Cardiac septum (tissue), 1 donor: ENCODE measurements around the gene DPP10. TPM values are rescaled to one million over a fixed set of nuclear protein-coding genes. Genes with fewer than 3 reads are reported as not detected.

Experiments used
- DNase-seq: peaks from one replicate; pipeline ENCODE4 v3.0.0-alpha.2; 2020; ENCODE audit warnings: low spot score
- intact Hi-C: fragments of 100-400 bp; cut with DNase I; formaldehyde crosslinking; loops from one replicate; pipeline ENCODE4 v1.14.0; 2022
- total RNA-seq: library from RNA; stranded (reverse); fragmentation: NEBNext Ultra II Directional; extraction: Animal tissue kit (Norgen Biotek cat#: 25700); gene quantifications from one replicate; pipeline ENCODE4 v1.2.1, GENCODE V29; 2021
- donor health status: DM: no; HTN: no; CAD: no.

The DPP10 gene
- total RNA-seq, 1 donor from 2014 or later = 0.13 TPM

DNA sequence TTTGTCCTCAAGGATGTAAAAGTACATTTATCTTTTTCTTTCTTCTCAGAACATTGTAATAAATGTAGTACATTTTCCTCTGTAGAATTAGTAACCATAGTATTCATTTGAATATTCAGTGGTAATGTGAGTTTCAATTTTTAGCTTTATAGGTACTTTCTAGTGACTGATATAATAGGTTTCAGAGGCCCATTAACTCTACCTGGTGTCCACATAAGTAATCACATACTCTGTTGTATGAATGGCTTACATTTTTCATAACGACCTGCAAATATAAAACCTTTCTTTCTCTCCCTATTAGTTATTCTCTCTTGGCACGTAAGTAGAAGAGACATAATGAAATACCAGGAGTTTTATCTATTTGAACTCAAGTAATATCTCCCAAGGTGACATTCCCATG lies 1017.6 kb downstream of the DPP10 start:
- intact Hi-C loops = no loop called here
- no peak for DNase-seq

DNA sequence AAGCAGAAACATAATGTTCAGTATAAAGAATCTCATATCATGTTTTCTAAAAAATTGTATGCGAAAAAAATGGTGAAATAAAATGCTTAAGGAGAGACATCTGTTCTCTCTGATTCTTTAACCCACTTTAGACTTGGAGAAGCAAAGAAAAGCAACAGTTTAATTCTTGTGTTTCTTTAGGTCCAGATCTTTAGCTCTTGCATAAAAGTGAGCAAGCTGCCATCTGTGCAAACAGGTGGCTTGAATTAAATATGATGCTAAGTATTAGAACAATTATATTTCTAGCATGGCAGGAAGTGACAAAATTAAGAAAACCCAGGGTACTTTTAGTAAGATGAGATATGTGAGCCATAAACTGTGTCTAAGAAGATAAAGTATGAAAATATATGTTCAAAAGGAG lies 1038.3 kb downstream of the DPP10 start:
- DNase-seq = no peak
- intact Hi-C loops = no loop called here

DNA sequence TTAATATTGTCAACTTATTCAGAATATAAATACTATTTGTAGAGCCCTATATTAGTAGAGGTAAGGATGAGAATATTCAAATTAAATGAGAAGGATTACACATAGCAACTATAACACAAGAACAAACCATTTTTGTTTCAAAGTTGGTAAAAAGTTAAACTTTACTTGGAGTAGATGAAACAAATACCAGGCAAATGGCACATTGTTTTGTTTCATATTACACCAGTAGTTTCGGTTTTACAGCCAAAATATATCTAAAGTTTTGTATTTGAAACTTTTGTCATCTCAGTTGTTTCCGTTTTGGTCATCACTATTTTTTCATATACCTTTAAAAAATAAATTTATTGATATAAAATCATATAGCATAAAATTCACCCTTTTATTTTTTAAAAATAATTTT lies 1039.4 kb downstream of the DPP10 start:
- intact Hi-C loops = no loop called here
- DNase-seq = no peak

DNA sequence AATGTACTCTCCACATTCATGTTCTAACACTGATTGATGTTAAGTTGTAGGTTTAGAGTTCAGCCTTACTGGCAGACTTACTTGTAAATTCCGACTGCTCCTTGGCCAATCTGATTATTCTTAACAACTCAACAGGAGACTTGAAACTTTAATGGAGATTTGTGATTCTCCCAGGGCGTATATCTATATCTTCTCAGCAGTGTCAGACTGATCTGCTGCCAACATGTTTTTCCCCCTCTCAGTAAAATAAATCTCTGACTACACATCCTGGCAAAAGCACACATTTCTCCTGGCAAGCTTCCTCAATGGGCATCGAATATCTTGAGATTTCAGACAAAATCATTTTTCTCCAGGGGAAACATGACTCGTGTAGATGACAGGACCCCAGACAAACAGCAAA lies 1041.2 kb downstream of the DPP10 start:
- no peak for DNase-seq
- intact Hi-C loops = no loop called here

DNA sequence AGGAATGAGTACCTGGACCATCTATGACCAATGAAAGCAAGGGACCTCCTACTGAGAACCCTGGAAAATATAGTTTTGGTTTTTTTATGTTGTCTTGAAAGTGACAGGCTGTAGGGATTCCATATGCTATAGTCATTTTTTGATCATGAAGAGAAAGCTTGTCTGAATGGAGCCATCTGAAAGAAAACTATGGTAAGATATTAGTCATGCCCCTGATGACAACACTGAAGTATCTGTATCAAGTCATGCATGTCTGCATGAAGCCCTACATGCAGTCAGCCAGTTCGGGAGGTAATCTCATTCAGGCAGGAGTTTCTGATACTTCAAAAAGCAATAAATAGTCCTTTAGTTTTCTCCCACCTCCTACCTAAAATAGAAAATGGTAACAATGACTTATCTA lies 1042.0 kb downstream of the DPP10 start:
- no peak for DNase-seq
- intact Hi-C loops = no loop called here

DNA sequence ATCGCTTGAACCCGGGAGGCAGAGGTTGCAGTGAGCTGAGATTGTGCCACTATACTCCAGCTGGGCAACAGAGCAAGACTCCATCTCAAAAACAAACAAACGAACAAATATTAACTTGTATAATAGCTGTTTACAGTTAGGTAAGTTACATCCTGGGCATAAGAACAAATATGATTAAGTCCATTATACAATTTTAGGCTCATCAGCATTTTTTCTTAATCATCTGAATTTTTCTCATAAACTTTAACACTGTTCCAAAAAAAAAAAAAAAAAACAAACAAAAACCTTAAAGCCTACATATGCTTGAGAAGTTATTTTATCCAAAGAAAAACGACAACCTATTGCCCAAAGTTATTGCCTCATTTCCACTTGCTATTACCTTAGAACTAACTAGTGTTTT lies 1042.5 kb downstream of the DPP10 start:
- intact Hi-C loops = no loop called here
- DNase-seq = no peak

DNA sequence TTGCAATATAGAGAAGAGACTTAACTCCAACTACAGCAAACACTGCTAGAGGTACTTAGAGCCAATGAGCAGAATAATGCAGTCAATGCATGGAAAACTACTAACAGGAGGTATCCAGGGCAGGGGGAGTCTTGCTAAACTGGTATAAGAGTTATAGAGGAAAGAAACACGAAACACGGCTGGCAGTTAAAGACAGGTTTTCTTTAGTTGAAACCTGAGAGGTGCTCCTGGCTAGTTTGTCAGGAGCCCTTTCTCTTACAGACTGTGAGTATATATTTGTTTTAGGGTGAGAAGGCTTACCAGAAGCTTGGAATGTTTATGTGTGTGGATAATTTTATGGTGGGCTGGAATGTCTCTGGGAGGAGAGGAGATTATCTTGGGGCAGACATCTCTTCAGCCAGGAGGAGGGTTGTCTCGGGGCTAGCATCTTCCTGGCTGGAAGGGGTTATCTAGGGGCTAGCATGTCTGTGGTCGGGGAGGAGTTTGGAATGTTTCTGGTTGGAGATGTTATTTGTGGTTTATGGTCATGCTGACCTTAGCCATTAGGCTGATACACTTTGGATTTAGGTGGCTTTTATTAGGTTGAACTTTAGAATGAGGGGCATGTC lies 1048.8 kb downstream of the DPP10 start:
- intact Hi-C loops = no loop called here

DNA sequence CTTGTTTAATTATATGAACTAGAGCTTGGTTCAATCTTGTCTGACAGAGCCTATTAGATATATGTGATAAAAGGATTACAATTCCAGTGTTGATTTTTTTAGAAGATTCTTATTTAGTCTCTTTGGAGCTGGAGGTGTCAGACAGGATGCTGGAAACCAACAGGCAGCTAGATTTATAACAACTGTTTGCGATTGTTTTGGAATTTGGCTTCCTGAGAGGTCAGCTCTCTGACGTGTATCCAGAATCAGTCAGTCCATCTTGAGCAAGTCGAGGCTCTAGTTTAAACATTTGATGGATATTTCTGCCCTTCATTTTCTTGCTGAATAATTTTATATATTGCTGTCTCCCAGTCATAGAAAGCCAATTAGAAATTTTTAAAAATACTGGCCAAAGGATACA lies 1062.9 kb downstream of the DPP10 start:
- DNase-seq = no peak
- intact Hi-C loops = no loop called here

More for the DNA sequence above, 1048.8 kb downstream of the DPP10 start:
- DNase-seq = no peak

DNA sequence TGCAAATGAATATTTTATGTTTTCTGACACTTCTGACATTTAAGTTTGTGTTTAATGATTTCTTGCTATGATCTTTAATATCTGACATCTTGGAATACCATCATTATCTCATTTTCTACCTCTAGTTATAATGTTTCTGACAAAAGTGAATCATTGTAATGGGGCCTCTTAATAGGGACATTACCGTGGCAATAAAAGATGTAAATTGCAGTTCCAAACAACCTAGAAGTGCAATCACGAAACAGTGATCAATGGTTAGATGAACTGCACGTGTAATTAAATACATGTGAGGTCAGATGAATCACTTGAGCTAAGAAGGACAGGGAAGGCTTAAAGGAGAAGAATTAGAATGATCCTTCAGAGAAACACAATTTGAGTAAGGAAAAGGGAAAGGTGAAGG lies 1078.3 kb downstream of the DPP10 start:
- intact Hi-C loops = no loop called here
- DNase-seq = no peak

DNA sequence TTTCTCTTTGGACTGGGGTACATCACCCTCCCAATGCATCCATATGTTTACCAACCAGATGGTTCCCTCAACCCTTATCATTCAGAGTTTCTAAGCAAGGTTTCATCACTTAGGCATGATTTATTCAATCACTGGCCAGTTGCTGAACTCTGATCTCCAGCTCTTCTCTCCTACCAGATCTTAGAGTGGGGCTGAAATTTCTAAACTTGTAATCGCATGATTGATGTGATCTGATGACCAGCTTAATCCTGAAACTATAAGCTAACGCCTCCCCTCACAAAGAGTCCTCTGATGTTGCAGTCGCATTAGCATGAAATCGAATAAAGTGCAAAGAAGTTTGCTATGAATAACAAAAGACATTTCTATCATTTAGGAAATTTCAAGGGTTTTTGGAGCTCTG lies 1082.0 kb downstream of the DPP10 start:
- intact Hi-C loops = no loop called here

DNA sequence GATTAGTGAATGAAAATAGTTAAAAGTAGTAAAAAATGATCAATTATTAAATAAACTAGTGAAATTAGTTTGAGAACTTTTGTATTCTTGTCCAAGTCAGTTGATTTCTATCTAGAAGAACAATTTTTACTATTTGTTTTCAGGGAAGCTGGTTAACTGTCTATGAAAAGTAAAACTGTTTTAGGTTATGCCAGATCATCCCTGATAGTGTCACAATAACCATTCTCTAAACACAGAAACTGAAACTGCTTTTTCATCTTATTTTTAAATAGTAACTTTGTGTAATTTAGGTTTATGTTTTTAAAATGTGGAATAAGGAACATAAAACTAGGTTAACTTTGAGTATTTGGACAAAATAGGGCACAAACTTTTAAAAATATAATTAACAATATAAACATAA lies 1087.2 kb downstream of the DPP10 start:
- no peak for DNase-seq
- intact Hi-C loops = no loop called here

More for the DNA sequence above, 1082.0 kb downstream of the DPP10 start:
- no peak for DNase-seq

DNA sequence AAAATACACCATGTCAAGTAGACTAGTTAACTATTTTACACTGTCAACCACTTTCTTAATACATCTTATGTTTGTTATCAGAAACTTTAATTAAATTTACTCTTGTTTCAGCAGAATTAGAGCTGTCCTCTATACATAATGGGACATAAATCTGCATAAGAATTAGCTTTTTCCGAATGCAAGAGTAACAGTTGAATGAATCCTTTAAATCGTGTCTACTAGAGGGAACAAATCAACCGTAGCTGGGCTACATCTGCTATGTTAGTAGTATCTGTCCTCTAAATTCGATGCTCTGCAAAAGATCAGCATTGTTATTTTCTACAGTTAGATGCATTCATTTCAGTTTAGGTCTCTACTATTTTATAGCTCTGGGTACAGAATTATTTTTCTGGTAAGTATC lies 1090.6 kb downstream of the DPP10 start:
- intact Hi-C loops = no loop called here
- DNase-seq = no peak

DNA sequence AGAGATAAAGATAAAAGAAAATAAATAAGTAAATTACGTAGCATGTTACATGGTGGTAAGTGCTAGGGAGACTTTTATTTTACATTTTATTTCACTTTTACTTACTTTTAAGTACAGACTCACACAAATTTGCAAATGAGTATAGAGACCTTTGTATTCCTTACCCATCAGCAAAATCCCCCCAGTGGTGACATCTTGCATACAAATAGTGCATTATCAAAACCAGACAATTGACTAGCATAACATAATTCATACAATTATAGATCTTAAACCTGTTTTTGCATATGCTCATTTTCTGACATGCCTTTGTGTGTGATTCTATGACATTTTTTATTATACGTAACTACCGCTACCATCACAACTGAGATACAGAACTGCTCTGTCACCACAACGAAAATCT lies 1099.4 kb downstream of the DPP10 start:
- DNase-seq = no peak
- intact Hi-C loops = no loop called here

DNA sequence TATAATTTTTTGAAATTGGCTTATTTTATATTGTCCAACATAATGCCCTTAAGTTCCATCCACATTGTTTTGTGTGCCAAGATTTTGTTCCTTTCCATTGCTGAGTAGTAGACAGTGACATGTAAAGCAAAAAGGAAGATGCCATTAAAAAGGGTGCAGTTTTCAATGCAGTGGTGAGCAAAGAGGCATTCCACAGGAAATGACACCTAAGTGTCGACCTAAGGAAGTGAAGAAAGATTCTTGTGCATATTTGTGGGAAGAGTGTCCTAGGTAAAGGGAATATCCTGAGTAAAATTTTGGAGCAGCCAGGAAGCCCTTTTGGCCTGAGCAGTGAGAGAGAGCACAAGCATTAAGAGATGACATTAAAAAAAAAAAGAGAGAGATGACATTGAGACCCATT lies 1099.9 kb downstream of the DPP10 start:
- DNase-seq = no peak
- intact Hi-C loops = no loop called here

DNA sequence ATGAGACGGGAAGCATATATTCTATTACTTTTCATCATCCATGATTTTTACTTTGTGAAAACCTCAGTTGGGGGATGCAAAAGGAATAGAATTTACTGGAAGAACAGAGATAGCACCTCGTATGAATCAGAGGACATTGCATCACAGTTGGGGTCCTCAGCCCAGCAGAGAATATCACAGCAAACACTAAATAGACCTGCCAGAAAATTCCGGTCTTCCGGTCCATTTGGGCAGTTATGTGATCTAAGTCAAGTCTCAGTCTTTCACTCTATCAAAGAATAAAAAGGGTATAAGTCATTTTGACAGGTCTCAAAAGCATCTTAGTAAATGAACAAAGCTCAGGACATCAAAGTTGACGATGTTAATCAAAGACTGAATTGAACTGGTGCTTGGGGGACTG lies 1100.6 kb downstream of the DPP10 start:
- intact Hi-C loops = no loop called here
- no peak for DNase-seq

DNA sequence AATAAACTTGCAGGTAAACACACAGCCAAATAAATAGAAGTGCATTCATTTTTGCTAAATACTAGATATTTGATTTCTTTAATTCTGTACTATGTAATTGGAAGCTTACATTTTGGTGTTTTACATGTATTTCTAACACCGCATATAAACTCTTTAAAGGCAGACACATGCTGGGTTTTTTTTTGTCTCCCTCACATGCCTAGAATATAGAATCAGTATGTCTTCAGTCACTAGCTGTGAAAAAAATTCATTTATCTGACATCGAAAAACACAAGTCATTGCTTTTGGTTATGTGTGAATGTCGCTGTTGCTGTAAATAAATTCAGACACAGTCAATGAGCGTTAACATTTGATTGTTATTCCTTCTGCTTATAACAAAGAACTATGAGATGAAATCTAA lies 1101.0 kb downstream of the DPP10 start:
- intact Hi-C loops = no loop called here
- no peak for DNase-seq

DNA sequence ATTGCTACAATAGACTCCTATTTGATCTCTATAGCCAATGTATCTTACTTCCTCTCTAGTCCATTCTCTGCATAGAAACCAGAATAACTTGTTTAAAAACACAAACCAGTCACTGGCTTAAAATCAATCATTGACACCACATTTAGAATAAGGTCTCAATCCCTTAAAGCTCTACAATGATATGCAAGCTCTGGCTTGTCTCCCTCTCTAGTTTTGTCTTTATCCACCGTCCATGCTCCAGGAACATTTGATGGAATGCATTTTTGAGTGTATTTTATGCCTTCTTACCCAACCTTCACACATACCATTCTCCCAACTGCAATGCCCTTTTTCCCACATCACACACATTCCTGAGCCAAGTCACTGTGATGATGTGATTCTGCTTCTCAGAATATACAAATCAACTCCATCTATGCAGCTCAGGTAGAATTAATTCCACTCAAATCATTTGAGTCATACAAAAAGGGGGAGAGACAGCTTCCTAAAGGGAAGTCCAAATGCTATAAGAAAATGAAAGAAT lies 1107.2 kb downstream of the DPP10 start:
- intact Hi-C loops = no loop called here
- DNase-seq = no peak

DNA sequence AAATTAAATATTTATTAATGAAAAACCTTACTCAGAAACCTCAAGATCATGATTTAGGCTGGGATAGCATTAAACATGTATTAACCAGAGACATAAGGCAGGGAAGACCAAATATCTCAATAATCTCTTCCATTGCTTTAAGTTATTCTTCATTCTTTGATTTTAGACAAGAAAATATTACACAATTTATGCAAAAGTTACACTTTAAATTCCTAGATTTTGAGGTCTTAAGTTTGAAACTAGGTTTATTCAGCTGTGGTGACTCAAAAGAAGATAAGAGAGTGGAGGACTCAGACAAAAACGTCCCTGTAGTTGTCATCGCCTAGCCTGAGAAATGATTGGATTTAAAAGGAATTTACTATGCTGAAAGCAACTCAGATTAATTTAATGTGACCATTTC lies 1110.3 kb downstream of the DPP10 start:
- DNase-seq = no peak
- intact Hi-C loops = no loop called here

DNA sequence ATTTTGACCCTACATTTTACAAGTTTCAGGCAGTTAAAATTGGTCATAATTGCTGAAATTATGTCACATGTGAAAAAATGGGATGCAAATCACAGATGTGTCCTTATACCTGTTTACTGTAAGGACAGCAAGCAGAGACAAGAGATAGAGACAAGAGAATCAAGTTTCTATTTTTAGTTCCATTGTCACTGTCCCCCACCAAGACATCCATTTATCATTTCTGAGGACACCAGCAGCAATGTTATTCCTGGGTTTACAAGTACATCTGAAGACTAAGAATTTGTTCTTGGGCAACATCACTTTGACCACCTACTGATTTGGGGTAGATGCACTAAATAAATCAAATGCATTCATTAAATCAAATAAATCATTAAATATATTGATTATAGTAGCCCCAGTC lies 1111.7 kb downstream of the DPP10 start:
- intact Hi-C loops = no loop called here
- DNase-seq = no peak

DNA sequence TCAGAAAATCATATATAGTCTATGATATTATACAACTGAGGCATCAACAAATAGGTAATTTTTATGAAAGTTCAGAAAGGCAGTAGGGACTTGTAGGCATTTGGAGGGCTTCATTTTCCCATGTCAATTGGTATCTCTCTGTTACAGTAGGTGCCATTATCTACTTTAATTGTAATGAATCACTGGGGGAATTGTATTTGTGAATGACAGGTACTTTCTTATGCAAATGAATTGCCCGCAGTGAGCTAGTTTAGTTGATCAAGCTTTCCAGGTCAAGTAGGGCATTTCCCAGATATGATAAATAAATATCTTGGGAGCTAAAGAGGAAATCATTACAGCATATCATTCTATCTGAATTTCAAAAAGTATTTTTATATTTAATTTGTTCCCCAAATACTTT lies 1116.3 kb downstream of the DPP10 start:
- intact Hi-C loops = no loop called here
- no peak for DNase-seq

DNA sequence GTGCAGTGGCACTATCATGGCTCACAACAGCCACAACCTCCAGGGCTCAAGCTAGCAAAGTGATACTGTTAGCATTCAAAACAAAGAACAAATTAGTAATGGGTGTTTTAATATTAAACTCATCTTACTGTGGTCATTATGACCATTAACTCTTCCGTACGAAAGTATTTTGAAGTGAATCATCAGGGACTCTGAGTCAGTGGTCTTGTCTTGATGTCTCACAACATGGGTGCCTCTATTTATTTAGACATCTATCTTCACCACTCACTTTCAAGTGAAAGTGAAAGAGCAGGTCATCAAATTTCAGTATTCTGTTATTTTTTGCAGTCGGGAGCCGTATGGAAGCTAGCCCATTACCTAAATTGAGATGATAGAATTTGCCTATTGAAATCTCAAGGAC lies 1118.2 kb downstream of the DPP10 start:
- DNase-seq = no peak
- intact Hi-C loops = no loop called here

DNA sequence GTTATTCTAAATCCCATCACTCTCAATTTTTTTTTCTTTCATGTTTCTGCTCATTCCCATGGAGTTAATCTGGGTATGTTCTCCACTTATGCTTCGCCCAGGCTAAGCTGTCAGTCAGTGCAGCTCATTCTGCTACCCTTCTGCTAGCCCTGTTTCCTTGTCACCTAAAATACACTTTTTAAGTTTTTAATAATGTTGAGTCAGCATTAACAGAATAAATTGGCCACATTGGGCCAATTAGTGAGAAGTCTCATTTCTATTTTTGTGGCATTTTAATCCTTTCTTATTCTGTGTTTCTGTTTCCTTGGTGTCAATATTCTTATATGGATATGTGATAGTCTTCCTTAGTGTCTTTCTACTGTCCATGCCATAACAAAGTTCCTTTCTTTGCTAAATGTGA lies 1126.2 kb downstream of the DPP10 start:
- no peak for DNase-seq
- intact Hi-C loops = no loop called here
